ENCODE measurements around the gene GRAP2.

The GRAP2 gene

DNA sequence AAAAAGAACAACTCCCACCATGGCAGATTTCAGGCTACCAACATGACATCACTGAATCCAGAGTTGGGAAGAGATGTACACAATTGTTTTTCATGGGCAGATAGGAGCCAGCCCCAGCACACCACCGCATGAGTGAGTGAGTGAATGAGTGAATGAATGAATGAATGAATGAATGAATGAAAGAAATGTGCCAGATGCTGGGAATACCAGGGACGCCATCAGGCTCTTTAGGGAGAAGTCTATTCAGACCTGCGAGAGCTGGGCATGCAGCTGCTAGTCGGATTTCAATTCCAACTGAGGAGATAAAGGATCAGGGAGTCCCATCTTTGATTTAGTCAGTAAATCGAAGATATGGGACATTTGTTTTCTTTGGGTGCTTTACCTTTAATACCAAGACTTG is 78.6 kb downstream of the GRAP2 start:
- H3K9me3 ChIP-seq = no peaks in the 10 kb centered on the region; the same call in 1 of the 2 replicates
- H3K27me3 ChIP-seq = peaks cover 10% of the 10 kb centered on the region
- no peak for DNase-seq
- no peaks in the 10 kb centered on the region; the same call in 1 of the 2 replicates for H3K4me1 ChIP-seq
- no peaks in the 10 kb centered on the region for H3K36me3 ChIP-seq
- TF ChIP-seq, protein P1, sequence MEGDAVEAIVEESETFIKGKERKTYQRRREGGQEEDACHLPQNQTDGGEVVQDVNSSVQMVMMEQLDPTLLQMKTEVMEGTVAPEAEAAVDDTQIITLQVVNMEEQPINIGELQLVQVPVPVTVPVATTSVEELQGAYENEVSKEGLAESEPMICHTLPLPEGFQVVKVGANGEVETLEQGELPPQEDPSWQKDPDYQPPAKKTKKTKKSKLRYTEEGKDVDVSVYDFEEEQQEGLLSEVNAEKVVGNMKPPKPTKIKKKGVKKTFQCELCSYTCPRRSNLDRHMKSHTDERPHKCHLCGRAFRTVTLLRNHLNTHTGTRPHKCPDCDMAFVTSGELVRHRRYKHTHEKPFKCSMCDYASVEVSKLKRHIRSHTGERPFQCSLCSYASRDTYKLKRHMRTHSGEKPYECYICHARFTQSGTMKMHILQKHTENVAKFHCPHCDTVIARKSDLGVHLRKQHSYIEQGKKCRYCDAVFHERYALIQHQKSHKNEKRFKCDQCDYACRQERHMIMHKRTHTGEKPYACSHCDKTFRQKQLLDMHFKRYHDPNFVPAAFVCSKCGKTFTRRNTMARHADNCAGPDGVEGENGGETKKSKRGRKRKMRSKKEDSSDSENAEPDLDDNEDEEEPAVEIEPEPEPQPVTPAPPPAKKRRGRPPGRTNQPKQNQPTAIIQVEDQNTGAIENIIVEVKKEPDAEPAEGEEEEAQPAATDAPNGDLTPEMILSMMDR (IDR thresholded peaks at IDR 0.05; ENCODE audit: low read depth, low read length) = no peak
- no peak overlapping the region for H3K4me3 ChIP-seq (ENCODE audit: low read depth, low read length)

DNA sequence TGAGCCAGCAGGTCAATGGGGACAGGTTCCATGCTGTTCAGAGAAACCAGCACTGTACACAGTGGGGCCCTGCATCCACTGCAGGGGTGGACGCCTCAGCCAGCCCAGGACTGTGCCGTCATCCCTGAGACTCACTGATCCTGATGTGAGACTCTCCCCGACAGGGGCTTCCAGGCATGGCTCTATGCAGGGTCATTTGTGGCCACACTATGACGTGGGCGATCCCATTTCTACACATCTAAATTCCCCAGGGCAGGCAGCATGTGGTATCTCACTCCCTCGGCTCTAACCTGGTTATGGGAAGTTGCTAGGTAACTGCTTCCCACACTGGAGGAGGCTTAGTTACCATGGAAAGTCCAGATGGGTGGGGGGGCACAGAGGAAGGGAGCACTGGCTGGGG is 79.7 kb downstream of the GRAP2 start:
- Histone ChIP-seq H3K9me3 (no peaks in the 10 kb centered on the region; the same call in 1 of the 2 replicates), H3K4me1 (no peaks in the 10 kb centered on the region; the same call in 1 of the 2 replicates), H3K36me3 (no peaks in the 10 kb centered on the region), H3K4me3 (ENCODE audit: low read depth, low read length) (no peak overlapping the region), H3K27me3 (peaks cover 7% of the 10 kb centered on the region)
- TF ChIP-seq, protein P1 (IDR thresholded peaks at IDR 0.05; ENCODE audit: low read depth, low read length) = no peak
- peak; percentile 45 for DNase-seq

DNA sequence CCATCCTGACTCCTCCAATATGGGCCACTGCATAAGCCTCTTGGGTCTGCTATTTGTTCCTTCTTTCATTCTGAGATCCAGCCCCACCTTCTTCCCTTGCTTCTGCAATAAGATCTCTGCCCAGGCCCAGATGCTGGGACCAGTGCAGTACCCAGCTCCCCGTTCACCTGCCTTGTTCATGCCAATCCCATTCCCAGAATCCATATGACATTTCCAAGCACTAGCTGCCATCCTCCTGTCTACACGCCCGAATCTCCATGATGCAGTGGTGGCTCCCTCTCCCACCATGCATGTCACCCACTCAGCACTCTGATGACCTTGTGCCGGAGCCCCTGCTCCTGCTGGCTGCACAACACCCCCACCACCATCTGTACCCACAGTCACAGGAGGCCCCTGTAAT is 82.5 kb downstream of the GRAP2 start:
- H3K36me3 ChIP-seq = no peaks in the 10 kb centered on the region
- H3K4me1 ChIP-seq = no peaks in the 10 kb centered on the region; the same call in 1 of the 2 replicates
- DNase-seq = no peak
- TF ChIP-seq, protein P1 (IDR thresholded peaks at IDR 0.05; ENCODE audit: low read depth, low read length) = no peak
- no peaks in the 10 kb centered on the region for H3K27me3 ChIP-seq
- H3K4me3 ChIP-seq (ENCODE audit: low read depth, low read length) = no peak overlapping the region
- H3K9me3 ChIP-seq = no peaks in the 10 kb centered on the region; the same call in 1 of the 2 replicates

GRCh38 chr22:39984006-39984405 is 83.1 kb downstream of the GRAP2 start:
- Histone ChIP-seq H3K27me3 (no peaks in the 10 kb centered on the region), H3K36me3 (no peaks in the 10 kb centered on the region), H3K9me3 (no peaks in the 10 kb centered on the region; the same call in 1 of the 2 replicates), H3K4me1 (no peaks in the 10 kb centered on the region; the same call in 1 of the 2 replicates), H3K4me3 (ENCODE audit: low read depth, low read length) (no peak overlapping the region)
- TF ChIP-seq, protein P1 (IDR thresholded peaks at IDR 0.05; ENCODE audit: low read depth, low read length) = no peak
- DNase-seq = no peak

- Histone ChIP-seq H3K27me3 (no peaks in the 10 kb centered on the region), H3K9me3 (no peaks in the 10 kb centered on the region; the same call in 1 of the 2 replicates), H3K36me3 (no peaks in the 10 kb centered on the region), H3K4me3 (ENCODE audit: low read depth, low read length) (no peak overlapping the region), H3K4me1 (no peaks in the 10 kb centered on the region; the same call in 1 of the 2 replicates)
- DNase-seq = no peak
- TF ChIP-seq, protein P1 (IDR thresholded peaks at IDR 0.05; ENCODE audit: low read depth, low read length) = no peak
These were observed 83.9 kb downstream of the GRAP2 start for GRCh38 chr22:39984746-39985145.

GRCh38 chr22:39985383-39986035 is 84.6 kb downstream of the GRAP2 start:
- Histone ChIP-seq H3K4me3 (ENCODE audit: low read depth, low read length) (no peak overlapping the region), H3K27me3 (no peaks in the 10 kb centered on the region), H3K36me3 (no peaks in the 10 kb centered on the region), H3K9me3 (no peaks in the 10 kb centered on the region; the same call in 1 of the 2 replicates), H3K4me1 (no peaks in the 10 kb centered on the region; the same call in 1 of the 2 replicates)
- TF ChIP-seq, protein P1 (IDR thresholded peaks at IDR 0.05; ENCODE audit: low read depth, low read length) = no peak
- no peak for DNase-seq
